ENCODE data around the gene PNMT.
"Not testable (repeated sequence)": the region's sequence is repeated elsewhere in the genome, so short reads cannot be mapped to it uniquely, and the experiment has no call there.

The PNMT gene

DNA sequence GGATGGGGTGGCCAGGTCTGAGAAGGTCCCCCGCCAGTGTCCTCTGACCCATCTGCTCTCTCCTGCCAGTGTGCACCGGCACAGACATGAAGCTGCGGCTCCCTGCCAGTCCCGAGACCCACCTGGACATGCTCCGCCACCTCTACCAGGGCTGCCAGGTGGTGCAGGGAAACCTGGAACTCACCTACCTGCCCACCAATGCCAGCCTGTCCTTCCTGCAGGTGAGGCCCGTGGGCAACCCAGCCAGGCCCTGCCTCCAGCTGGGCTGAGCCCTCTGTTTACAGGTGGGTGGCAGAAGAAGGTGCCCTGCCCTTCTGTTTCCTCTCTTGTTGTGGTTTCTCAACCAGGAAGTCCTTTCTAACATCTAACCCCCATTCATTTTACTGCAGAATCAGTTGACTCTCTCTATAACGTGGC lies 38.7 kb downstream of the PNMT start:
- no peak overlapping the region for H3K4me3 ChIP-seq (ENCODE audit: control insufficient read depth, low read depth, low read length)

GRCh38 chr17:39709319-39709997 lies 41.2 kb downstream of the PNMT start:
- H3K4me3 ChIP-seq (ENCODE audit: control insufficient read depth, low read depth, low read length): no peak overlapping the region
- DNase-seq (ENCODE audit: low read depth): no peak
- TF ChIP-seq, protein P1, sequence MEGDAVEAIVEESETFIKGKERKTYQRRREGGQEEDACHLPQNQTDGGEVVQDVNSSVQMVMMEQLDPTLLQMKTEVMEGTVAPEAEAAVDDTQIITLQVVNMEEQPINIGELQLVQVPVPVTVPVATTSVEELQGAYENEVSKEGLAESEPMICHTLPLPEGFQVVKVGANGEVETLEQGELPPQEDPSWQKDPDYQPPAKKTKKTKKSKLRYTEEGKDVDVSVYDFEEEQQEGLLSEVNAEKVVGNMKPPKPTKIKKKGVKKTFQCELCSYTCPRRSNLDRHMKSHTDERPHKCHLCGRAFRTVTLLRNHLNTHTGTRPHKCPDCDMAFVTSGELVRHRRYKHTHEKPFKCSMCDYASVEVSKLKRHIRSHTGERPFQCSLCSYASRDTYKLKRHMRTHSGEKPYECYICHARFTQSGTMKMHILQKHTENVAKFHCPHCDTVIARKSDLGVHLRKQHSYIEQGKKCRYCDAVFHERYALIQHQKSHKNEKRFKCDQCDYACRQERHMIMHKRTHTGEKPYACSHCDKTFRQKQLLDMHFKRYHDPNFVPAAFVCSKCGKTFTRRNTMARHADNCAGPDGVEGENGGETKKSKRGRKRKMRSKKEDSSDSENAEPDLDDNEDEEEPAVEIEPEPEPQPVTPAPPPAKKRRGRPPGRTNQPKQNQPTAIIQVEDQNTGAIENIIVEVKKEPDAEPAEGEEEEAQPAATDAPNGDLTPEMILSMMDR (IDR thresholded peaks at IDR 0.05; ENCODE audit: control insufficient read depth, insufficient read depth, low read depth, low read length, missing control alignments): no peak

More for the DNA sequence above, 38.7 kb downstream of the PNMT start:
- TF ChIP-seq, protein P1 (IDR thresholded peaks at IDR 0.05; ENCODE audit: control insufficient read depth, insufficient read depth, low read depth, low read length, missing control alignments): no peak
- DNase-seq (ENCODE audit: low read depth): no peak

- TF ChIP-seq, protein P1 (IDR thresholded peaks at IDR 0.05; ENCODE audit: control insufficient read depth, insufficient read depth, low read depth, low read length, missing control alignments): no peak
- H3K4me3 ChIP-seq (ENCODE audit: control insufficient read depth, low read depth, low read length): no peak overlapping the region
- DNase-seq (ENCODE audit: low read depth): no peak
Measured at GRCh38 chr17:39709998-39710964, 42.0 kb downstream of the PNMT start.

- H3K4me3 ChIP-seq (ENCODE audit: control insufficient read depth, low read depth, low read length); DNase-seq (ENCODE audit: low read depth): not testable (repeated sequence)
Measured at GRCh38 chr17:39711071-39711470, 42.8 kb downstream of the PNMT start.

- no peak overlapping the region for H3K4me3 ChIP-seq (ENCODE audit: control insufficient read depth, low read depth, low read length)
- TF ChIP-seq, protein P1 (IDR thresholded peaks at IDR 0.05; ENCODE audit: control insufficient read depth, insufficient read depth, low read depth, low read length, missing control alignments): no peak
- no peak for DNase-seq (ENCODE audit: low read depth)
Measured at GRCh38 chr17:39711851-39712250, 43.6 kb downstream of the PNMT start.

DNA sequence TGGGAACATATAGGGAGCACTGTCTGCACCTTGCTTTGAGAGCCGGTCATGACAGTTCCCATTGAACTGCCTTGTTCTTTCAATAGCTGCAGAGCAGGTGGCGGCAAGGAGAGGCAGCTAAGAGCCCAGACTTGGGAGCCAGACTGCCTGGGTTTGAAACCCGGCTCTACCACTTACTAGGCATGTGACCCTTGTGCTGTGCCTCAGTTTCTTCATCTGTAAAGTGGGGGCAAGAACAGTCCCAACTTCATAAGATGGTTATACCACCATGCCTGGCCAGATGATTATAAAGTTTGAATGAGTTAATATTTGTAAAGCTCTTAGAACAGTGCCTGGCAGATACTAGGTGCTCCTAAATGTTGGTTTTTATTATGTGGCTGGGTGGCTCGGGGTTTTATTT lies 46.0 kb downstream of the PNMT start:
- DNase-seq (ENCODE audit: low read depth): no peak
- TF ChIP-seq, protein P1 (IDR thresholded peaks at IDR 0.05; ENCODE audit: control insufficient read depth, insufficient read depth, low read depth, low read length, missing control alignments): no peak
- H3K4me3 ChIP-seq (ENCODE audit: control insufficient read depth, low read depth, low read length): no peak overlapping the region
